Panc1 (cell line): ENCODE measurements around the gene MYO7B. TPM values are rescaled to one million over a fixed set of nuclear protein-coding genes. Genes with fewer than 3 reads are reported as not detected.

ENCODE experiments used
- ATAC-seq: fragments of 200-7000 bp; cut with Tn5 transposase; 2 replicates; pipeline ENCODE4 v1.9.1; 2020; ENCODE audit warnings: mild to moderate bottlenecking, moderate library complexity
- BruUV-seq: library from RNA; stranded (reverse); fragments of 400-500 nt; replicated peaks from 2 replicates; lab custom pipeline; 2021; lab: Mats Ljungman, UMichigan
- CTCF ChIA-PET: fragments of 300-600 bp; sonication (Branson Sonifier 250); formaldehyde crosslinking; loops from one replicate; lab custom pipeline; 2022; ENCODE audit warnings: antibody characterized with exemption; lab: Charles Lee
- POLR2A ChIA-PET: fragments of 300-600 bp; sonication (Branson Sonifier 250); formaldehyde crosslinking; loops from one replicate; lab custom pipeline; 2022; ENCODE audit warnings: antibody characterized with exemption; lab: Charles Lee
- DNase-seq: peaks from one replicate; pipeline ENCODE4 v3.0.0-alpha.2; 2010; ENCODE audit warnings: low read depth, low spot score
- H3K27ac ChIP-seq: 2 replicates; pipeline ENCODE4 v1.5.1; 2011; ENCODE audit warnings: mild to moderate bottlenecking, low read length, inconsistent platforms
- H3K27me3 ChIP-seq: fragments of 200-500 bp; sonication (Bioruptor generic); 2 replicates; pipeline ENCODE4 v1.6.0; 2014; ENCODE audit warnings: low read length, inconsistent platforms; ENCODE audit not compliant: control insufficient read depth, insufficient read depth
- H3K36me3 ChIP-seq: fragments of 200-500 bp; sonication (Bioruptor generic); 2 replicates; pipeline ENCODE4 v1.5.1; 2014; ENCODE audit warnings: inconsistent platforms, mild to moderate bottlenecking, low read length, moderate library complexity; ENCODE audit not compliant: control insufficient read depth, insufficient read depth
- H3K4me1 ChIP-seq: 2 replicates; pipeline ENCODE4 v1.5.1; 2011; ENCODE audit warnings: inconsistent platforms, mild to moderate bottlenecking, low read length, moderate library complexity; ENCODE audit not compliant: control insufficient read depth, insufficient read depth
- H3K4me3 ChIP-seq, 2 experiments: 2 replicates each; pipeline ENCODE4 v1.5.1; 2011 to 2012; ENCODE audit warnings: low read depth in 2 of 2, low read length in 2 of 2, mild to moderate bottlenecking in 2 of 2, inconsistent platforms in 1 of 2, moderate library complexity in 1 of 2
- H3K9me3 ChIP-seq: fragments of 200-500 bp; sonication (Bioruptor generic); 2 replicates; pipeline ENCODE4 v1.5.1; 2014; ENCODE audit warnings: low read depth, mild to moderate bottlenecking, inconsistent platforms, low read length, moderate library complexity; ENCODE audit not compliant: control insufficient read depth, insufficient read depth
- CTCF ChIP-seq: fragments of 450-650 bp; IDR thresholded peaks from 2 replicates; pipeline ENCODE4 v1.5.1; 2017; ENCODE audit warnings: mild to moderate bottlenecking
- POLR2AphosphoS5 ChIP-seq: IDR thresholded peaks from 2 replicates; pipeline ENCODE4 v1.6.1; 2012; ENCODE audit warnings: mild to moderate bottlenecking, low read depth, low read length, moderate library complexity
- REST ChIP-seq, 2 experiments: IDR thresholded peaks; 2 replicates each; pipeline ENCODE4 v1.6.1; 2011 to 2012; ENCODE audit warnings: low read depth in 2 of 2, control low read depth in 1 of 2, low read length in 1 of 2, mild to moderate bottlenecking in 1 of 2, moderate library complexity in 1 of 2; ENCODE audit not compliant: insufficient read depth in 1 of 2
- SIN3A ChIP-seq: IDR thresholded peaks from 2 replicates; pipeline ENCODE4 v1.6.1; 2012; ENCODE audit warnings: low read depth, mild to moderate bottlenecking, low read length, moderate library complexity, borderline replicate concordance; ENCODE audit not compliant: insufficient read depth
- TCF7L2 ChIP-seq: IDR thresholded peaks from 2 replicates; pipeline ENCODE4 v1.6.1; 2011; ENCODE audit warnings: mild to moderate bottlenecking, low read depth, low read length, inconsistent platforms
- in situ Hi-C: cut with HindIII; loops from 2 replicates; pipeline ENCODE4 v1.10.0; 2016; ENCODE audit warnings: low sequenced_read_pairs, low pct_unique_long_range_greater_than_20kb
- intact Hi-C: fragments of 100-400 bp; cut with micrococcal nuclease; formaldehyde crosslinking; loops from one replicate; pipeline ENCODE4 v1.10.0; 2022; ENCODE audit not compliant: unreplicated experiment
- total RNA-seq: library from RNA; stranded (reverse); gene quantifications from one replicate; pipeline ENCODE4 v1.2.1, GENCODE V29; 2021; ENCODE audit not compliant: unreplicated experiment

The MYO7B gene
- total RNA-seq, 1 experiment from 2014 or later = 0.15 TPM

- Histone ChIP-seq H3K9me3 (no peaks in the 10 kb centered on the region), H3K27me3 (no peaks in the 10 kb centered on the region), H3K4me1 (no peaks in the 10 kb centered on the region), H3K4me3 (no peak overlapping the region), H3K27ac (no peak overlapping the region), H3K36me3 (no peaks in the 10 kb centered on the region)
- POLR2A ChIA-PET = interaction anchor here (0.6 kb wide), 1 partner anchor 321 kb away, joined by 3 read pairs; no protein-coding TSS in a partner anchor
- BruUV-seq = no TSS peak
- CTCF ChIA-PET = interaction anchor here (1.0 kb wide), 1 partner anchor 34 kb away, joined by 3 read pairs; no protein-coding TSS in a partner anchor
- DNase-seq = no peak
- ATAC-seq = peak; percentile 15; the same call in 1 of the 2 replicates
- in situ Hi-C loops = no loop called here
- intact Hi-C loops = no loop called here
- no peak for TF ChIP-seq SIN3A
- no peak for TF ChIP-seq CTCF
- no peak for TF ChIP-seq REST (IDR thresholded peaks at IDR 0.05; ENCODE audit: insufficient read depth in 1 of 2, low read depth in 2 of 2, low read length in 1 of 2)
- no peak for TF ChIP-seq TCF7L2
- no peak for TF ChIP-seq POLR2AphosphoS5
These were observed 90.1 kb downstream of the MYO7B start for GRCh38 chr2:127625572-127625951.

- ChIA-PET POLR2A (no interaction called here), CTCF (no interaction called here)
- Histone ChIP-seq H3K4me3 (no peak overlapping the region), H3K4me1 (no peaks in the 10 kb centered on the region), H3K36me3 (no peaks in the 10 kb centered on the region), H3K27me3 (no peaks in the 10 kb centered on the region), H3K27ac (no peak overlapping the region), H3K9me3 (no peaks in the 10 kb centered on the region)
- no peak for TF ChIP-seq TCF7L2
- no peak for TF ChIP-seq SIN3A
- no peak for TF ChIP-seq CTCF
- no peak for TF ChIP-seq REST (IDR thresholded peaks at IDR 0.05; ENCODE audit: insufficient read depth in 1 of 2, low read depth in 2 of 2, low read length in 1 of 2)
- no peak for TF ChIP-seq POLR2AphosphoS5
- intact Hi-C loops (no loop called here), in situ Hi-C loops (no loop called here)
- ATAC-seq = no peak
- DNase-seq = no peak
- BruUV-seq = no TSS peak
These were observed 90.7 kb downstream of the MYO7B start for GRCh38 chr2:127626175-127626574.
